ENCODE data around the gene ATOSB.
"Not testable (repeated sequence)": the region's sequence is repeated elsewhere in the genome, so short reads cannot be mapped to it uniquely, and the experiment has no call there.

DNA sequence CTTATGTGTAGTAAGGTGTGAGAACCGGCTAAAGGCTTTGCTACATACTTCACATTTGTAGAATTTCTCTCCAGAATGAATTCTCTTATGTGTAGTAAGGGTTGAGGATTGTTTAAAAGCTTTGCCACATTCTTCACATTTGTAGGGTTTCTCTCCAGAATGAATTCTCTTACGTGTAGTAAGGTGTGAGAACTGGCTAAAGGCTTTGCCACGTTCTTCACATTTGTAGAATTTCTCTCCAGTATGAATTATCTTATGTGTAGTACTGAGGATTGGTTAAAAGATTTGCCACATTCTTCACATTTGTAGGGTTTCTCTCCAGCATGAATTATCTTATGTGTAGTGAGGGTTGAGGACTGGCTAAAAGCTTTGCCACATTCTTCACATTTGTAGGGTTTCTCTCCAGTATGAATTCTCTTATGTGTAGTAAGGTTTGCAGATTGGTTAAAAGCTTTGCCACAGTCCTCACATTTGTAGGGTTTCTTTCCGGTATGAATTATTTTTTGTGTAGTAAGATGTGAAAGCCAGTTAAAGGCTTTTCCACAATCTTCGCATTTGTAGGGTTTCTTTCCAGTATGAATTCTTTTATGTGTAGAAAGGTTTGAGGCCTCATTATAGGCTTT, 32.4 kb upstream of the ATOSB start:
- not testable (repeated sequence) for TF ChIP-seq RCOR1 (IDR thresholded peaks at IDR 0.05; ENCODE audit: borderline replicate concordance in 1 of 2, low read depth in 2 of 2, low read length in 2 of 2); POLR2AphosphoS2 (IDR thresholded peaks at IDR 0.05; ENCODE audit: low read length); FOXA1 (IDR thresholded peaks at IDR 0.05; ENCODE audit: borderline replicate concordance); ZFPM2 (CRISPR knock-in tag; IDR thresholded peaks at IDR 0.05); HDAC3 (IDR thresholded peaks at IDR 0.05; ENCODE audit: borderline replicate concordance, partially characterized antibody)
- TF ChIP-seq, protein P1, sequence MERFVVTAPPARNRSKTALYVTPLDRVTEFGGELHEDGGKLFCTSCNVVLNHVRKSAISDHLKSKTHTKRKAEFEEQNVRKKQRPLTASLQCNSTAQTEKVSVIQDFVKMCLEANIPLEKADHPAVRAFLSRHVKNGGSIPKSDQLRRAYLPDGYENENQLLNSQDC (CRISPR knock-in tag; IDR thresholded peaks at IDR 0.05): not testable (repeated sequence)
